ENCODE measurements around the gene RALGPS1. TPM values are rescaled to one million over a fixed set of nuclear protein-coding genes. Genes with fewer than 3 reads are reported as not detected.

Gene RALGPS1
- polyA plus RNA-seq, 1 of the 3 experiments (the other 2 are of a cell fraction), result 3.9 TPM

DNA sequence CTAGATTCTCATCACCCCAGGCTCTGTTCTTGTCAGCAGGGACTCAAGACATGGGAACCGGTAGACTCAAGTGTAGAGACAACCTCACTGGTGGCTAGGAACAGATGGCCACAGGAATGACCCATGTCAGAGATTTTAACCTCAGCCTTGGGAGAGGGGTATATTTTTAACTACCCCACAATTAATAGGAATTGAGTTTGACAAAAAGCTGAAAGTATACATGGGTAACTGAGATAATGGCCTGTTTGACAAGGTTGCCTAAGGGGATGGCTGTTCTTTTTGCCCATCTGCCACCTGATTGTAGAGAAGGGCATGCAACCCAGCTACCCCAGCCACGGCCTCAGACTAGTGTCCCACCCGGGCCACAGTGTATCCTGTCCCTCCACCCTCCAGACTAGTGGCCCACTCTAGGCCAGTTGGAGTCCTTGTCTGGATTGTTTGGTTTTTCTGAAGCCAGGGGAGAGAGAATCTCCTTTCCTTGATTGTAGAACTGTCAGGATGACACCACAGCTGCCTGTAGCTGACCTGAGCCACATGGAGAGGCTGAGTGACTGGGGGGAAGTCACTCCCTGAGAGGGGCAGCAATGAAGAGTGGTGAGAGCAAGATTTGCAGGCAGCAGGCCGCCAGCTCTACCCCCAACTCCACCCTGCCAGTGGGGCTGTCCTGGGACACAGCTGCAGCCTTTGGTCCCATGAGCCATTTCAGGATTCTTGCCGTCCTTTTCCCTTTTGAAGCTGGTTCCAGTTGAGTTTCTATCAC lies 222.5 kb downstream of the RALGPS1 start:
- no peak overlapping the region for H3K27ac ChIP-seq (ENCODE audit: low read depth in 2 of 2, low read length in 1 of 2)
- H3K27me3 ChIP-seq (ENCODE audit: insufficient read depth), result no peaks in the 10 kb centered on the region
- no peak for DNase-seq
- TF ChIP-seq FOSL2 (IDR thresholded peaks at IDR 0.05; ENCODE audit: borderline replicate concordance, low read depth), result no peak
- TF ChIP-seq TEAD4 (IDR thresholded peaks at IDR 0.05; ENCODE audit: borderline replicate concordance, insufficient read depth), result no peak
- TF ChIP-seq ZBTB33 (IDR thresholded peaks at IDR 0.05; ENCODE audit: borderline replicate concordance, low read depth), result no peak
- TF ChIP-seq RCOR1 (IDR thresholded peaks at IDR 0.05; ENCODE audit: low read length), result no peak
- no peak for TF ChIP-seq MXI1 (IDR thresholded peaks at IDR 0.05; ENCODE audit: low read depth, low read length)
- no peak for TF ChIP-seq PBX3 (IDR thresholded peaks at IDR 0.05)
- no peak for TF ChIP-seq TAF1 (IDR thresholded peaks at IDR 0.05; ENCODE audit: borderline replicate concordance, low read depth, low read length)
- ChIA-PET POLR2A (no interaction called here), CTCF (interaction anchor here (0.6 to 0.7 kb wide), 2 partner anchors 8 to 21 kb away, joined by 3 to 4 read pairs; no protein-coding TSS in a partner anchor)
- no peaks in the 10 kb centered on the region for H4K20me1 ChIP-seq (ENCODE audit: insufficient read depth)
- no peaks in the 10 kb centered on the region for H3K9me3 ChIP-seq
- H3K9ac ChIP-seq, result no peak overlapping the region
- H3K4me2 ChIP-seq, result no peak overlapping the region
- no peak overlapping the region for H2AFZ ChIP-seq (ENCODE audit: low read depth)
- no peaks in the 10 kb centered on the region for H3K79me2 ChIP-seq (ENCODE audit: insufficient read depth)
- H3F3A ChIP-seq (replicated peaks; ENCODE audit: insufficient read depth), result no peaks in the 10 kb centered on the region
- H3K4me1 ChIP-seq (ENCODE audit: control insufficient read depth in 1 of 2, insufficient read depth in 2 of 2, low read depth in 1 of 2, low read length in 1 of 2), result peaks cover 5 to 13% of the 10 kb centered on the region in 2 experiments; a peak in 2 of 4 replicates
- WGBS (ENCODE audit: low lambda C conversion rate), result 85% methylated on average over 4 of the region's 5 CpGs
- no peak overlapping the region for H3K4me3 ChIP-seq (ENCODE audit: low read depth in 2 of 2, low read length in 1 of 2)
- no peaks in the 10 kb centered on the region for H3K36me3 ChIP-seq (replicated peaks in 1 of 2; ENCODE audit: control insufficient read depth in 1 of 2, insufficient read depth in 2 of 2, low read length in 1 of 2)
- H3K9me2 ChIP-seq, result no peaks in the 10 kb centered on the region

DNA sequence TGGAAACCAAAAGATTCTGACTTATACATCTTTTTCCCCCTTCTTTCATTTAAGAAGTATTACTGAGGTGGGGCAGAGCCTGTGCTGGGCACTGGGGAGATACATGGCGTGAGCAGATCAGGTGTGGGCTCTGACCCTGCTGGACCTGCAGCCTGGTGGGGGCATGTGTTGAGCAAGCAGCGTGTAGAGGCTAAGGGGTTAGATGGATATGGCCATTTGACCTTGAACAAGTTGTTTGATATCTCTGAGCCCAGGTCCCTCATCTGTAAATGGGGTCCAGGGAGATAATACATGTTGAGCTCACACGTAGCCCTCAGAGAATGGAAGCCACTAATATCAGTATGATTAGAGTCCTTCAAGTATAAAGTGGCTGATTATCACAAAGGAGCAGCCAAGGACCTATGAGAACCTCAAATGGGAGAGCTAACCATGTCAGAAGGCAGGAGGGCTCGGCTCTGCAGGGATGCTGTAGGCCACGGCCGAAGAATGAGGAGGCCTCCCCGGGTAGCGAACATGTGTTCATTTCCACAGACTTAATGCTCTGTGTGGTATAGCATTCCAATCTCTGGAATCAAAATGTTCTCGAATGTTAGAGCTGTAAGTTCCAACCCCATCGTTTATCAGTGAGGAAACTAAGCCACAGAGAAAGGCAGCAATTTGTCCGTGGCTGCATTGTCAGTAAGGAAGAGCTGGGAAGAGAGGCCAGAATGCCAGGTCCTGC lies 223.2 kb downstream of the RALGPS1 start:
- POLR2A ChIA-PET, result no interaction called here
- DNase-seq, result no peak
- TF ChIP-seq FOXM1 (IDR thresholded peaks at IDR 0.05; ENCODE audit: low read depth), result no peak
- no peak for TF ChIP-seq USF1 (IDR thresholded peaks at IDR 0.05; ENCODE audit: borderline replicate concordance, low read depth)
- TF ChIP-seq JUND (IDR thresholded peaks at IDR 0.05), result no peak
- TF ChIP-seq NRF1 (IDR thresholded peaks at IDR 0.05; ENCODE audit: low read depth, low read length), result no peak
- no peak for TF ChIP-seq IRF3 (IDR thresholded peaks at IDR 0.05; ENCODE audit: low read depth, low read length)
- no peak for TF ChIP-seq SIN3A (IDR thresholded peaks at IDR 0.05; ENCODE audit: borderline replicate concordance, low read depth, low read length)
- TF ChIP-seq ZBTB33 (IDR thresholded peaks at IDR 0.05; ENCODE audit: borderline replicate concordance, low read depth), result no peak
- no peak for TF ChIP-seq EZH2phosphoT487 (IDR thresholded peaks at IDR 0.05; ENCODE audit: borderline replicate concordance, low read depth)
- no peak overlapping the region for H3K9ac ChIP-seq
- no peaks in the 10 kb centered on the region for H3K27me3 ChIP-seq (ENCODE audit: insufficient read depth)
- no peaks in the 10 kb centered on the region for H4K20me1 ChIP-seq (ENCODE audit: insufficient read depth)
- no peaks in the 10 kb centered on the region for H3K9me2 ChIP-seq
- H3K4me3 ChIP-seq (ENCODE audit: low read depth in 2 of 2, low read length in 1 of 2), result no peak overlapping the region
- no peak overlapping the region for H2AFZ ChIP-seq (ENCODE audit: low read depth)
- no peak overlapping the region for H3K4me2 ChIP-seq
- peaks cover 5 to 11% of the 10 kb centered on the region in 2 experiments; a peak in 2 of 4 replicates for H3K4me1 ChIP-seq (ENCODE audit: control insufficient read depth in 1 of 2, insufficient read depth in 2 of 2, low read depth in 1 of 2, low read length in 1 of 2)
- H3K36me3 ChIP-seq (replicated peaks in 1 of 2; ENCODE audit: control insufficient read depth in 1 of 2, insufficient read depth in 2 of 2, low read length in 1 of 2), result no peaks in the 10 kb centered on the region
- 92% methylated on average over 11 of the region's 11 CpGs for WGBS (ENCODE audit: low lambda C conversion rate)
- no peak overlapping the region for H3K27ac ChIP-seq (ENCODE audit: low read depth in 2 of 2, low read length in 1 of 2)
- H3K79me2 ChIP-seq (ENCODE audit: insufficient read depth), result no peaks in the 10 kb centered on the region
- H3K9me3 ChIP-seq, result no peaks in the 10 kb centered on the region
- CTCF ChIA-PET, result interaction anchor here (0.6 to 0.9 kb wide), 2 partner anchors 22 to 198 kb away, joined by 3 read pairs; no protein-coding TSS in a partner anchor
- no peaks in the 10 kb centered on the region for H3F3A ChIP-seq (replicated peaks; ENCODE audit: insufficient read depth)
